KMS-11 (cell line): ENCODE data around the gene TPO.
"Not testable (repeated sequence)": the region's sequence is repeated elsewhere in the genome, so short reads cannot be mapped to it uniquely, and the experiment has no call there.

Experiments used
- H2AFZ ChIP-seq: fragments of 200-600 bp; sonication (generic); 2 replicates; pipeline ENCODE4 v1.6.1; 2016; ENCODE audit warnings: antibody characterized with exemption, mixed run types, low read depth
- H3K27ac ChIP-seq: fragments of 200-600 bp; sonication (generic); 2 replicates; pipeline ENCODE4 v1.6.1; 2016; ENCODE audit warnings: mild to moderate bottlenecking, mixed run types
- H3K27me3 ChIP-seq: fragments of 200-600 bp; sonication (generic); 2 replicates; pipeline ENCODE4 v1.6.1; 2017; ENCODE audit warnings: mild to moderate bottlenecking, low read depth, mixed run types, moderate library complexity; ENCODE audit not compliant: insufficient read depth
- H3K36me3 ChIP-seq: fragments of 200-600 bp; sonication (generic); 2 replicates; pipeline ENCODE4 v1.6.1; 2017; ENCODE audit warnings: mild to moderate bottlenecking, mixed run types; ENCODE audit not compliant: insufficient read depth
- H3K4me1 ChIP-seq: fragments of 200-600 bp; sonication (generic); 2 replicates; pipeline ENCODE4 v1.6.1; 2016; ENCODE audit warnings: mild to moderate bottlenecking, low read depth, mixed run types; ENCODE audit not compliant: poor library complexity, severe bottlenecking
- H3K4me2 ChIP-seq: fragments of 200-600 bp; sonication (generic); 2 replicates; pipeline ENCODE4 v1.7.0; 2016; ENCODE audit warnings: mild to moderate bottlenecking, mixed run types
- H3K4me3 ChIP-seq: fragments of 200-600 bp; sonication (generic); IDR thresholded peaks from 2 replicates; pipeline ENCODE4 v1.6.1; 2017; ENCODE audit warnings: low read depth, low read length, mixed read lengths; ENCODE audit not compliant: insufficient read depth
- H3K79me2 ChIP-seq: fragments of 200-600 bp; sonication (generic); 2 replicates; pipeline ENCODE4 v1.6.1; 2016; ENCODE audit warnings: low read depth, mixed run types; ENCODE audit not compliant: insufficient read depth
- H3K9ac ChIP-seq: fragments of 200-600 bp; sonication (generic); 2 replicates; pipeline ENCODE4 v1.6.1; 2016; ENCODE audit warnings: mild to moderate bottlenecking, mixed run types
- H4K20me1 ChIP-seq: fragments of 200-600 bp; sonication (generic); 2 replicates; pipeline ENCODE4 v1.6.1; 2016; ENCODE audit warnings: mild to moderate bottlenecking, mixed run types; ENCODE audit not compliant: insufficient read depth
- TF ChIP-seq, protein P1 (sequence below): fragments of 200-600 bp; sonication (generic); conservative IDR thresholded peaks from 2 replicates; pipeline ENCODE4 v1.6.1; 2017; ENCODE audit warnings: low read depth, mild to moderate bottlenecking, antibody characterized with exemption, low read length, moderate library complexity, mixed read lengths

The TPO gene

DNA sequence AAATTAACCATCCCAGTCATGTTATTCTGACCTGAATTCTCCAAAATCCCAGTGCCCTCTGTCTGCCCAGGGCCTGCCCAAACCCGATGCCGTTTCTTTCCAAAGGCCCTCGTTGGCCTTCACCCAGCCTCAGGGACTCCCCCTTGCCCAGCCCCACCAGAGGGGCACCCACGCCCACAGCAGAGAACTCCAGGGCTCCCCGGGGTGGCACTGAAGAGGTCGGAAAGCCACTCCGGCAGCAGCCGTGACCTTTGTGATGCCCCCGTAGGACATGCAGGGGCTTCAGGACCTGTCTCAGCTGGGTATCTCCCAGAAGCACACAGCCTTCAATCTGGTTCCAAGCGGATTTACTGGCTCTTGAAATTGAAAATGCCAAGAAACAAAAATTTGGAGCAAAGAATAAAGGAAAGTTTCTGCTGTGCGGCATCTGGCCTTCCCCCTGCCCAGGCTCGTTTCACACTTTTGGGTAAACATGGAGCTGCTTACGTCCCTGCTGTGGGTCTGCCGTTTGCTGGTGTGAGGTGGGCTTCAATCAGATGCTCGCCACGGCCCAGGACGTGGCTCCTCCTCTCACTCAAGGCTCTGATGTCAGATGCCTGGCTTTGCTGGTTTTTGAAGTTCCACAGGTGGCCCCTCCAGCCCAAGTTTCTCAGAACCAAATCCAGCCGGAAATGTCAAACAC, 101.3 kb downstream of the TPO start:
- no peak overlapping the region for H3K4me2 ChIP-seq
- H3K36me3 ChIP-seq, result no peaks in the 10 kb centered on the region
- H3K9ac ChIP-seq, result no peak overlapping the region
- TF ChIP-seq, protein P1, sequence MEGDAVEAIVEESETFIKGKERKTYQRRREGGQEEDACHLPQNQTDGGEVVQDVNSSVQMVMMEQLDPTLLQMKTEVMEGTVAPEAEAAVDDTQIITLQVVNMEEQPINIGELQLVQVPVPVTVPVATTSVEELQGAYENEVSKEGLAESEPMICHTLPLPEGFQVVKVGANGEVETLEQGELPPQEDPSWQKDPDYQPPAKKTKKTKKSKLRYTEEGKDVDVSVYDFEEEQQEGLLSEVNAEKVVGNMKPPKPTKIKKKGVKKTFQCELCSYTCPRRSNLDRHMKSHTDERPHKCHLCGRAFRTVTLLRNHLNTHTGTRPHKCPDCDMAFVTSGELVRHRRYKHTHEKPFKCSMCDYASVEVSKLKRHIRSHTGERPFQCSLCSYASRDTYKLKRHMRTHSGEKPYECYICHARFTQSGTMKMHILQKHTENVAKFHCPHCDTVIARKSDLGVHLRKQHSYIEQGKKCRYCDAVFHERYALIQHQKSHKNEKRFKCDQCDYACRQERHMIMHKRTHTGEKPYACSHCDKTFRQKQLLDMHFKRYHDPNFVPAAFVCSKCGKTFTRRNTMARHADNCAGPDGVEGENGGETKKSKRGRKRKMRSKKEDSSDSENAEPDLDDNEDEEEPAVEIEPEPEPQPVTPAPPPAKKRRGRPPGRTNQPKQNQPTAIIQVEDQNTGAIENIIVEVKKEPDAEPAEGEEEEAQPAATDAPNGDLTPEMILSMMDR, result no peak
- no peak overlapping the region for H2AFZ ChIP-seq
- no peak overlapping the region for H3K27ac ChIP-seq
- H3K4me3 ChIP-seq, result no peak overlapping the region
- no peaks in the 10 kb centered on the region for H3K4me1 ChIP-seq
- H4K20me1 ChIP-seq, result no peaks in the 10 kb centered on the region
- no peaks in the 10 kb centered on the region for H3K27me3 ChIP-seq
- no peaks in the 10 kb centered on the region for H3K79me2 ChIP-seq

DNA sequence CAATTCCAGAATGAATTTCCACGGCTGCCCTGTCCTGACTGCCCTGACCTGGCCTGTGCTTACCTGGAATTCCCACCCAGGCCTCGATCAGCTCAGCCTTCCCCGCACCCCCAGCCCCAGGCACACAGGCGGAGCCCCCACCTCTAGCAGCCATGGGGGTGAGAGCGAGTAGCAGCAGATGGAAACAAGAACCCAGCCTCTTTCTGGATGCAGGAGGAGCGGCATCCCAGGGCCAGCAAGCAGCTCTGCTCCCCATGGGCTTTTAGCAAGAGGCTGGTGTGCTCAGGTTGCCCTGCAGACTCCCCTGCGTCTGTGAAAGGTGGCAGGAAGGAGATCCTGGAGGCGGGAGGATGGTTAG, 101.8 kb downstream of the TPO start:
- Histone ChIP-seq H3K4me1 (no peaks in the 10 kb centered on the region), H3K36me3 (no peaks in the 10 kb centered on the region), H3K79me2 (no peaks in the 10 kb centered on the region), H3K4me3 (no peak overlapping the region), H2AFZ (no peak overlapping the region), H3K27ac (no peak overlapping the region), H3K4me2 (no peak overlapping the region), H3K9ac (no peak overlapping the region), H3K27me3 (no peaks in the 10 kb centered on the region), H4K20me1 (no peaks in the 10 kb centered on the region)
- TF ChIP-seq, protein P1, result no peak

DNA sequence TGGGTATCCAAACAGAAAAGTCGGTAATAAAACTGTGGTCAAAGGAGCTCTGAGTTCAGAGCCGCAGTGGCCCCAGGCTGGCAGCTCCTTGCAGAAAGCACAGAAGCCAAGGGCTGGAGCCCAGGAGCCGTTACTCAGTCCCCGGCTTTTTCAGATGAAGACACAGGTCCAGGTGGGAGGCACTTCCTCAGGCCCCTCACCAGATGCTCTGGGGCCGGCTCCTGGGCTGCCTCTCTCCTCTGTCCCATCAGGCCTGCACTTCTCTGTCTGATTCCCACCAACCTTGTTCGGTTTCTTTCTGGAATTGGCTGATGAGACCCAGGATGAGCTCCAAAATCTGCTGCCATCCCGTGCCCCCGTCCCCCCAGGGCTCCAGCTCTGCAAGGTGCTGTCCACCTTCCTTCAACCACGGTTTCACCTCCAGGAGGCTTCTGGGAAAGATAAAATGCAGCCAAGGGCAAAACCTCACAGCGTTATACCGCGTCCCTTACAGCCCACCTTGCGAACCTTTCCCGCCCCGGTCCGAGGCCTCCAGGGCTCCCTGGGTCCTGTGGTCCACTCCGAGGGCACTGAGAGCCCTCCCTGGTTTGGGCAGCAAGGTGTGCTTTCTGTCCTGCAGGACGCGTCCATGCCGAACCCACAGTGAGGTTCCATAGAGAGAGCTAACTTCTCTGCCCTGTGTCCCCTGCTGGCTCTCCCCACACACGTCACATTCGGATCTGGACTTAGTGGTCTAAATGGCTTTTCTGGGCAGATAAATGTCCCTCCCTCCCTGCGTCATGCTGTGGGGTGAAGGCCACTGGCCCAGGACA, 102.9 kb downstream of the TPO start:
- no peaks in the 10 kb centered on the region for H4K20me1 ChIP-seq
- H3K27ac ChIP-seq, result no peak overlapping the region
- no peak overlapping the region for H3K4me3 ChIP-seq
- TF ChIP-seq, protein P1, result no peak
- H3K36me3 ChIP-seq, result no peaks in the 10 kb centered on the region
- H2AFZ ChIP-seq, result no peak overlapping the region
- no peak overlapping the region for H3K9ac ChIP-seq
- H3K4me2 ChIP-seq, result no peak overlapping the region
- H3K4me1 ChIP-seq, result no peaks in the 10 kb centered on the region
- H3K79me2 ChIP-seq, result no peaks in the 10 kb centered on the region
- no peaks in the 10 kb centered on the region for H3K27me3 ChIP-seq

DNA sequence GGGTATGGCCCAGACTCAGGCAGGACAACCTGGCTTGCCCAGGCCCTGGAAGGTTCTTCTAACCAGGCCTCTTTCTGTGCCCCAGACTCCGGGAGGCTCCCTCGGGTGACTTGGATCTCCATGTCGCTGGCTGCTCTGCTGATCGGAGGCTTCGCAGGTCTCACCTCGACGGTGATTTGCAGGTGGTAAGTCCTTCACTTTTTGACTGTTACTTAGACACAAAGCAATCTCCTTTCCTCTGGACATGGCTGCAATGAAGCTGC, 103.5 kb downstream of the TPO start:
- Histone ChIP-seq H2AFZ (no peak overlapping the region), H3K79me2 (no peaks in the 10 kb centered on the region), H4K20me1 (no peaks in the 10 kb centered on the region), H3K4me2 (no peak overlapping the region), H3K9ac (no peak overlapping the region), H3K27me3 (no peaks in the 10 kb centered on the region), H3K4me3 (no peak overlapping the region), H3K27ac (no peak overlapping the region), H3K4me1 (no peaks in the 10 kb centered on the region), H3K36me3 (no peaks in the 10 kb centered on the region)
- TF ChIP-seq, protein P1, result no peak

DNA sequence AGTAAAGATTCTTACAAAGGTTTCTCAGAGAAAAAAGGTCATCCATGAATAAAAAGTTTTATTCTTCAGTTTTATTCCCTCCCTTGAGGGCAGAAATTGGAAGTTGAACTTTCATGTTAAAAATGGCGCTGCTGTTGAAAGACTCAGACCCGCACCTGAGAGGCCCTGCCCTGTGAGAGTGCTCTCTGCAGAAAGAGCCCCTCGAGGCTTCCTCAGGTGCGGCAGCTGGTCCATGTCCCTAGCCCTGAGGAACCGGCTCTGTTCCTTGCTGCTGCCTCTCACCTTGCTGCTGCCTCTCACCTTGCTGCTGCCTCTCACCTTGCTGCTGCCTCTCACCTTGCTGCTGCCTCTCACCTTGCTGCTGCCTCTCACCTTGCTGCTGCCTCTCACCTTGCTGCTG, 104.0 kb downstream of the TPO start:
- H2AFZ ChIP-seq, H3K36me3 ChIP-seq, H3K4me1 ChIP-seq, H3K79me2 ChIP-seq, H3K4me3 ChIP-seq, H3K27ac ChIP-seq, H3K4me2 ChIP-seq, H3K9ac ChIP-seq, H3K27me3 ChIP-seq, H4K20me1 ChIP-seq: not testable (repeated sequence)
